ACC112 (cell line): Measurements from ENCODE around the gene ZBTB7C.
"Not testable (repeated sequence)": the region's sequence is repeated elsewhere in the genome, so short reads cannot be mapped to it uniquely, and the experiment has no call there.

Experiments used
- H2AFZ ChIP-seq: fragments of 200-600 bp; sonication (generic); one replicate; pipeline ENCODE4 v1.6.0; 2017; ENCODE audit warnings: antibody characterized with exemption, low read length; ENCODE audit not compliant: unreplicated experiment
- H3K27ac ChIP-seq: fragments of 200-600 bp; sonication (generic); 2 replicates; pipeline ENCODE4 v1.5.1; 2014; ENCODE audit warnings: low read depth, mild to moderate bottlenecking, antibody characterized with exemption, low read length, moderate library complexity
- H3K27me3 ChIP-seq: fragments of 200-600 bp; sonication (generic); 2 replicates; pipeline ENCODE4 v1.6.1; 2014; ENCODE audit warnings: mild to moderate bottlenecking, antibody characterized with exemption, low read length, moderate library complexity, mixed read lengths; ENCODE audit not compliant: insufficient read depth
- H3K36me3 ChIP-seq: fragments of 200-600 bp; sonication (generic); 2 replicates; pipeline ENCODE4 v1.6.1; 2016; ENCODE audit warnings: mild to moderate bottlenecking, antibody characterized with exemption, low read length, moderate library complexity, mixed read lengths; ENCODE audit not compliant: insufficient read depth
- H3K4me1 ChIP-seq: fragments of 200-600 bp; sonication (generic); one replicate; pipeline ENCODE4 v1.6.1; 2016; ENCODE audit warnings: low read length, mixed read lengths; ENCODE audit not compliant: insufficient read depth, unreplicated experiment, control insufficient read depth
- H3K4me3 ChIP-seq: fragments of 200-600 bp; sonication (generic); 2 replicates; pipeline ENCODE4 v1.5.1; 2014; ENCODE audit warnings: mild to moderate bottlenecking, low read depth, low read length
- H3K79me2 ChIP-seq: fragments of 200-600 bp; sonication (generic); one replicate; pipeline ENCODE4 v1.6.0; 2016; ENCODE audit warnings: low read length; ENCODE audit not compliant: control insufficient read depth, unreplicated experiment, insufficient read depth

The ZBTB7C gene

DNA sequence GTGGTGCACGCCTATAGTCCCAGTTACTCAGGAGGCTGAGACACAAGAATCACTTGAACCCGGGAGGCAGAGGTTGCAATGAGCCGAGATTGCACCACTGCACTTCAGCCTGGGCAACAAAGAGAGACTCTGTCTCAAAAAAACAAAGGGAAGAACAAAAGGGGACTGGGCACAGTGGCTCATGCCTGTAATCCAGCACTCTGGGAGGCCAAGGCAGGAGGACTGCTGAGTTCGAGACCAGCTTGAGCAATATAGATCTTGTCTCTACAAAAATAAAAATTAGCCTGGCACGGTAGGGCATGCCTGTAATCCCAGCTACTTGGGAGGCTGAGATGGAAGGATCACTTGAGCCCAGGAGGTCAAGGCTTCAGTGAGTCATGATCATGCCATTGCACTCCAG is 125.2 kb downstream of the ZBTB7C start:
- peaks cover 22% of the 10 kb centered on the region; the same call in 1 of the 2 replicates for H3K27me3 ChIP-seq
- not testable (repeated sequence) for H3K4me1 ChIP-seq, H3K79me2 ChIP-seq, H3K36me3 ChIP-seq, H2AFZ ChIP-seq, H3K27ac ChIP-seq, H3K4me3 ChIP-seq

DNA sequence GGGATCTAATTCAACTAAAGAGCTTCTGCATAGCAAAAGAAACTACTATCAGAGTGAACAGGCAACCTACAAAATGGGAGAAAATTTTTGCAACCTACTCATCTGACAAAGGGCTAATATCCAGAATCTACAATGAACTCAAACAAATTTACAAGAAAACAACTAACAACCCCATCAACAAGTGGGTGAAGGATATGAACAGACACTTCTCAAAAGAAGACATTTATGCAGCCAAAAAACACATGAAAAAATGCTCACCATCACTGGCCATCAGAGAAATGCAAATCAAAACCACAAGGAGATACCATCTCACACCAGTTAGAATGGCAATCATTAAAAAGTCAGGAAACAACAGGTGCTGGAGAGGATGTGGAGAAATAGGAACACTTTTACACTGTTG is 127.7 kb downstream of the ZBTB7C start:
- H3K36me3 ChIP-seq, H3K4me3 ChIP-seq, H2AFZ ChIP-seq, H3K4me1 ChIP-seq, H3K79me2 ChIP-seq, H3K27ac ChIP-seq: not testable (repeated sequence)
- peaks cover 16% of the 10 kb centered on the region; the same call in 1 of the 2 replicates for H3K27me3 ChIP-seq

DNA sequence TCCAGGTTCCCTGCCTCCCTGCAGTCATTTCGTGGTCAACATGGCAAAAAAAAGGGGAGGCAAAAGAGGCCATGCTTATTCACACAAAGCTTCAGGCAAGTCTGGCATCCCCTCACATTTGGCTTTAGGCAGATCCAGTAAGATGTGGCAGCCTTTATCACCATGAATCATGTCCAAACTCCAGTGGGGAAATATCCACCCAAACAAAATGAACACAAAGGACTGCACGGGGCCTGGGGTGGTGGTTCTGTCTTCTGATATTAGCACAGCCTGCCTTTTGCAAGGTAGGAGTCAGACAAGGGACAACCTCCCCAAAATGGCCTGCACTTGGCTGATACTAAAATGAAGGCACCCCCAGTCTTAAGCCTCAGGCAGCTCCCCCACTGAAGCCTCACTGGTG is 129.9 kb downstream of the ZBTB7C start:
- H2AFZ ChIP-seq = no peak overlapping the region
- no peak overlapping the region for H3K27ac ChIP-seq

GRCh38 chr18:48278081-48278480 is 131.1 kb downstream of the ZBTB7C start:
- Histone ChIP-seq H3K79me2 (no peaks in the 10 kb centered on the region), H3K4me1 (no peaks in the 10 kb centered on the region), H3K36me3 (no peaks in the 10 kb centered on the region), H2AFZ (no peak overlapping the region), H3K27me3 (peaks cover 24% of the 10 kb centered on the region), H3K4me3 (no peak overlapping the region), H3K27ac (no peak overlapping the region)

More for the DNA sequence above, 129.9 kb downstream of the ZBTB7C start:
- Histone ChIP-seq H3K27me3 (peaks cover 19% of the 10 kb centered on the region), H3K4me3 (no peak overlapping the region), H3K79me2 (no peaks in the 10 kb centered on the region), H3K4me1 (no peaks in the 10 kb centered on the region), H3K36me3 (no peaks in the 10 kb centered on the region)

DNA sequence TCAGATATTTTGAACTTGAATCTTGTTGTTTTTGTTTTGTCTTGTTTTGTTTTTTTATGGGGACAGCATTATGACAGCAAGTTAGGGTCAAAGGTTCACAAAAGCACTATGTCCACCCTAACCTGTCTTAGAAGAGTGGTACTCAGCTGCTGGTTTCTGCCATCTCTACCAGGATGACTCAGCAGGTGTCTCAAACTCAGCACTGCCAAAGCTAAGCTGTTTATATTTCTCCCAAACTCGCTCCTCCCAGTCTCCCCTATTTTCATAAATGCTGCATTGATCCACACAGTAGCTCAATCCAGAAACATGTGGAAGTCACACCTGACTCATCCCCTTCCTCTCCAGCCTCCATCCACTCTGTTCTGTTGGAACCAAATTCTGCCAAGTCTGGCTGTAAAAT is 134.9 kb downstream of the ZBTB7C start:
- H3K36me3 ChIP-seq = no peaks in the 10 kb centered on the region
- no peak overlapping the region for H3K27ac ChIP-seq
- H3K79me2 ChIP-seq = no peaks in the 10 kb centered on the region
- H3K4me1 ChIP-seq = no peaks in the 10 kb centered on the region
- H2AFZ ChIP-seq = no peak overlapping the region
- H3K4me3 ChIP-seq = no peak overlapping the region
- H3K27me3 ChIP-seq = peaks cover 39% of the 10 kb centered on the region

DNA sequence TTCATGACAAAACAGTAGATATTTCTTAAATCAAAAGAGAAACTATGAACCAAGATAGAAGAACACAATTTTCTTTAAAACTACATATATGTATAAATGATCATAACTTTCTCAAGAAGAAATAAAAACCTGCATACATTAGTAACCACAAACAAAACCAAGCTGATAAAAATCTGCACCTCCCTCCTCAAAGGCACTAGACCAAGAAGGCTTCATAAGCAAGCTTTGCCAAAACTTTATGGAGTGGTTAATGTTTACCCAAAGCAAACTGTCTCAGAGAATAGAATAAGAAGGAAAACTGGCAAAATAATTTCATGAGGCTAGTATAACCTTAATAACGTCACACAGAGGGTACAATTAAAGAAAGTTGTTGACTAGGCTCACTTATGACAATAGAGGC is 138.3 kb downstream of the ZBTB7C start:
- Histone ChIP-seq H3K27ac (no peak overlapping the region), H3K4me1 (no peaks in the 10 kb centered on the region), H3K4me3 (no peak overlapping the region)

DNA sequence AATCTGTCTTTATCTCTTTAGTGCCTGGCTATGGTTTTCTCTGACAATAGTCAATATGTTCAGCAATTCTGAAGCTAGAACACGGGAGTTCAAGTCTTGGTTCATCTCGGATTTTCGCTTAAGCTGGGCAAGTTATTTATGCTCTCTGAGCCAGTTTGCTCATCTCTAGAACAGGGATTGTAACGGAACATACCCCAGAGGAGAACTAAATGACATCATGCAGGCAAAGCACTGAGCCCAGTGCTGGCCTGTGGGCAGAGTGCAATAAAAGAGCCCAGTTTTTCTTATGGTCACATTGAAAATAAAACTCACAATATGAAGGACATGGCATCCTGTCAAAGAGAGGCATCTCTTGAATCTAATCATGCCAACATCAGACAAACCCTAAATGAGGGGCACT is 143.9 kb downstream of the ZBTB7C start:
- Histone ChIP-seq H3K27ac (no peak overlapping the region), H2AFZ (no peak overlapping the region), H3K27me3 (peaks cover 23% of the 10 kb centered on the region), H3K4me1 (no peaks in the 10 kb centered on the region), H3K79me2 (no peaks in the 10 kb centered on the region), H3K4me3 (no peak overlapping the region), H3K36me3 (no peaks in the 10 kb centered on the region)

More for the DNA sequence above, 138.3 kb downstream of the ZBTB7C start:
- peaks cover 39% of the 10 kb centered on the region for H3K27me3 ChIP-seq
- H3K36me3 ChIP-seq = no peaks in the 10 kb centered on the region
- H3K79me2 ChIP-seq = no peaks in the 10 kb centered on the region
- no peak overlapping the region for H2AFZ ChIP-seq

GRCh38 chr18:48263914-48264902 is 145.0 kb downstream of the ZBTB7C start:
- no peaks in the 10 kb centered on the region for H3K79me2 ChIP-seq
- no peak overlapping the region for H3K27ac ChIP-seq
- H3K4me3 ChIP-seq = no peak overlapping the region
- H3K36me3 ChIP-seq = no peaks in the 10 kb centered on the region
- peaks cover 28% of the 10 kb centered on the region for H3K27me3 ChIP-seq
- no peaks in the 10 kb centered on the region for H3K4me1 ChIP-seq
- no peak overlapping the region for H2AFZ ChIP-seq

- Histone ChIP-seq H3K4me1 (no peaks in the 10 kb centered on the region), H3K4me3 (no peak overlapping the region), H3K79me2 (no peaks in the 10 kb centered on the region), H3K36me3 (no peaks in the 10 kb centered on the region), H2AFZ (no peak overlapping the region), H3K27me3 (peaks cover 28% of the 10 kb centered on the region), H3K27ac (no peak overlapping the region)
These were observed 145.9 kb downstream of the ZBTB7C start for GRCh38 chr18:48263192-48263853.

GRCh38 chr18:48260237-48260636 is 148.9 kb downstream of the ZBTB7C start:
- Histone ChIP-seq H3K4me3 (no peak overlapping the region), H3K36me3 (no peaks in the 10 kb centered on the region), H2AFZ (no peak overlapping the region), H3K27ac (no peak overlapping the region), H3K4me1 (no peaks in the 10 kb centered on the region), H3K27me3 (peaks cover 32% of the 10 kb centered on the region), H3K79me2 (no peaks in the 10 kb centered on the region)
